ENCODE measurements around the gene CYLD.

Gene CYLD

GRCh38 chr16:50815382-50815781, 73.5 kb downstream of the CYLD start:
- H3K27ac Mint-ChIP-seq: no peak overlapping the region
- no peaks in the 10 kb centered on the region for H3K9me3 Mint-ChIP-seq
- no peaks in the 10 kb centered on the region for H3K36me3 Mint-ChIP-seq (ENCODE audit: low read depth)
- no peak overlapping the region for H3K4me3 Mint-ChIP-seq
- intact Hi-C loops (cut with micrococcal nuclease): no loop called here
- H3K27me3 Mint-ChIP-seq: peaks cover 1% of the 10 kb centered on the region
- no peaks in the 10 kb centered on the region for H3K4me1 Mint-ChIP-seq (ENCODE audit: low read depth)

- Mint-ChIP-seq H3K4me3 (no peak overlapping the region), H3K4me1 (ENCODE audit: low read depth) (no peaks in the 10 kb centered on the region), H3K27ac (no peak overlapping the region), H3K27me3 (no peaks in the 10 kb centered on the region), H3K9me3 (no peaks in the 10 kb centered on the region), H3K36me3 (ENCODE audit: low read depth) (no peaks in the 10 kb centered on the region)
- intact Hi-C loops (cut with micrococcal nuclease): no loop called here
These were observed 75.1 kb downstream of the CYLD start for GRCh38 chr16:50816901-50817555.

GRCh38 chr16:50818380-50818779, 76.5 kb downstream of the CYLD start:
- intact Hi-C loops (cut with micrococcal nuclease): no loop called here

GRCh38 chr16:50819706-50820105, 77.8 kb downstream of the CYLD start:
- intact Hi-C loops (cut with micrococcal nuclease): no loop called here
- H3K4me1 Mint-ChIP-seq (ENCODE audit: low read depth): no peaks in the 10 kb centered on the region
- H3K27me3 Mint-ChIP-seq: peaks cover 4% of the 10 kb centered on the region
- no peak overlapping the region for H3K4me3 Mint-ChIP-seq
- H3K36me3 Mint-ChIP-seq (ENCODE audit: low read depth): no peaks in the 10 kb centered on the region
- H3K27ac Mint-ChIP-seq: no peak overlapping the region
- no peaks in the 10 kb centered on the region for H3K9me3 Mint-ChIP-seq

More at GRCh38 chr16:50818380-50818779, 76.5 kb downstream of the CYLD start:
- no peaks in the 10 kb centered on the region for H3K9me3 Mint-ChIP-seq
- no peak overlapping the region for H3K27ac Mint-ChIP-seq
- no peak overlapping the region for H3K4me3 Mint-ChIP-seq
- no peaks in the 10 kb centered on the region for H3K36me3 Mint-ChIP-seq (ENCODE audit: low read depth)
- no peaks in the 10 kb centered on the region for H3K27me3 Mint-ChIP-seq
- no peaks in the 10 kb centered on the region for H3K4me1 Mint-ChIP-seq (ENCODE audit: low read depth)

GRCh38 chr16:50820225-50820624, 78.3 kb downstream of the CYLD start:
- intact Hi-C loops (cut with micrococcal nuclease): no loop called here
- Mint-ChIP-seq H3K27ac (no peak overlapping the region), H3K4me1 (ENCODE audit: low read depth) (no peaks in the 10 kb centered on the region), H3K4me3 (no peak overlapping the region), H3K9me3 (no peaks in the 10 kb centered on the region), H3K27me3 (peaks cover 4% of the 10 kb centered on the region), H3K36me3 (ENCODE audit: low read depth) (no peaks in the 10 kb centered on the region)

- Mint-ChIP-seq H3K36me3 (ENCODE audit: low read depth) (no peaks in the 10 kb centered on the region), H3K27ac (no peak overlapping the region), H3K9me3 (no peaks in the 10 kb centered on the region), H3K4me3 (no peak overlapping the region), H3K4me1 (ENCODE audit: low read depth) (no peaks in the 10 kb centered on the region), H3K27me3 (peaks cover 6% of the 10 kb centered on the region)
- intact Hi-C loops (cut with micrococcal nuclease): no loop called here
These were observed 79.7 kb downstream of the CYLD start for GRCh38 chr16:50821586-50821985.

- Mint-ChIP-seq H3K27ac (no peak overlapping the region), H3K36me3 (ENCODE audit: low read depth) (no peaks in the 10 kb centered on the region), H3K4me1 (ENCODE audit: low read depth) (no peaks in the 10 kb centered on the region), H3K27me3 (peaks cover 7% of the 10 kb centered on the region), H3K4me3 (no peak overlapping the region), H3K9me3 (no peaks in the 10 kb centered on the region)
- intact Hi-C loops (cut with micrococcal nuclease): no loop called here
These were observed 80.8 kb downstream of the CYLD start for GRCh38 chr16:50822671-50823070.

- Mint-ChIP-seq H3K27me3 (peaks cover 11% of the 10 kb centered on the region), H3K27ac (no peak overlapping the region), H3K4me3 (no peak overlapping the region), H3K4me1 (ENCODE audit: low read depth) (no peaks in the 10 kb centered on the region), H3K9me3 (peaks cover 19% of the 10 kb centered on the region), H3K36me3 (ENCODE audit: low read depth) (no peaks in the 10 kb centered on the region)
- intact Hi-C loops (cut with micrococcal nuclease): no loop called here
These were observed 85.0 kb downstream of the CYLD start for GRCh38 chr16:50826797-50827316.

GRCh38 chr16:50828164-50828702, 86.3 kb downstream of the CYLD start:
- intact Hi-C loops (cut with micrococcal nuclease): no loop called here
- Mint-ChIP-seq H3K9me3 (peaks cover 19% of the 10 kb centered on the region), H3K36me3 (ENCODE audit: low read depth) (no peaks in the 10 kb centered on the region), H3K27me3 (peaks cover 11% of the 10 kb centered on the region), H3K4me3 (no peak overlapping the region), H3K27ac (no peak overlapping the region), H3K4me1 (ENCODE audit: low read depth) (no peaks in the 10 kb centered on the region)

- Mint-ChIP-seq H3K27ac (no peak overlapping the region), H3K9me3 (peaks cover 19% of the 10 kb centered on the region), H3K4me1 (ENCODE audit: low read depth) (no peaks in the 10 kb centered on the region), H3K4me3 (no peak overlapping the region), H3K27me3 (peaks cover 13% of the 10 kb centered on the region), H3K36me3 (ENCODE audit: low read depth) (no peaks in the 10 kb centered on the region)
- intact Hi-C loops (cut with micrococcal nuclease): no loop called here
These were observed 88.8 kb downstream of the CYLD start for GRCh38 chr16:50830698-50831097.

- peaks cover 19% of the 10 kb centered on the region for H3K9me3 Mint-ChIP-seq
- intact Hi-C loops (cut with micrococcal nuclease): no loop called here
- H3K4me1 Mint-ChIP-seq (ENCODE audit: low read depth): no peaks in the 10 kb centered on the region
- H3K4me3 Mint-ChIP-seq: no peak overlapping the region
- H3K27me3 Mint-ChIP-seq: peaks cover 10% of the 10 kb centered on the region
- no peak overlapping the region for H3K27ac Mint-ChIP-seq
- no peaks in the 10 kb centered on the region for H3K36me3 Mint-ChIP-seq (ENCODE audit: low read depth)
These were observed 89.9 kb downstream of the CYLD start for GRCh38 chr16:50831751-50832150.

GRCh38 chr16:50833929-50834328, 92.0 kb downstream of the CYLD start:
- no peaks in the 10 kb centered on the region for H3K4me1 Mint-ChIP-seq (ENCODE audit: low read depth)
- H3K4me3 Mint-ChIP-seq: no peak overlapping the region
- peaks cover 10% of the 10 kb centered on the region for H3K9me3 Mint-ChIP-seq
- no peaks in the 10 kb centered on the region for H3K36me3 Mint-ChIP-seq (ENCODE audit: low read depth)
- no peak overlapping the region for H3K27ac Mint-ChIP-seq
- intact Hi-C loops (cut with micrococcal nuclease): no loop called here
- H3K27me3 Mint-ChIP-seq: peaks cover 5% of the 10 kb centered on the region

GRCh38 chr16:50834701-50835100, 92.8 kb downstream of the CYLD start:
- no peak overlapping the region for H3K27ac Mint-ChIP-seq
- intact Hi-C loops (cut with micrococcal nuclease): no loop called here

GRCh38 chr16:50835358-50836060, 93.6 kb downstream of the CYLD start:
- intact Hi-C loops (cut with micrococcal nuclease): no loop called here
- Mint-ChIP-seq H3K27ac (no peak overlapping the region), H3K4me3 (no peak overlapping the region), H3K27me3 (peaks cover 13% of the 10 kb centered on the region), H3K36me3 (ENCODE audit: low read depth) (no peaks in the 10 kb centered on the region), H3K4me1 (ENCODE audit: low read depth) (no peaks in the 10 kb centered on the region), H3K9me3 (no peaks in the 10 kb centered on the region)

More at GRCh38 chr16:50834701-50835100, 92.8 kb downstream of the CYLD start:
- no peaks in the 10 kb centered on the region for H3K36me3 Mint-ChIP-seq (ENCODE audit: low read depth)
- H3K9me3 Mint-ChIP-seq: peaks cover 3% of the 10 kb centered on the region
- H3K4me3 Mint-ChIP-seq: no peak overlapping the region
- no peaks in the 10 kb centered on the region for H3K4me1 Mint-ChIP-seq (ENCODE audit: low read depth)
- H3K27me3 Mint-ChIP-seq: peaks cover 6% of the 10 kb centered on the region
